ENCODE data around the gene ACP2.
A peak's percentile ranks its signal among the peaks of the same experiment; 100 is the strongest.

Gene ACP2

DNA sequence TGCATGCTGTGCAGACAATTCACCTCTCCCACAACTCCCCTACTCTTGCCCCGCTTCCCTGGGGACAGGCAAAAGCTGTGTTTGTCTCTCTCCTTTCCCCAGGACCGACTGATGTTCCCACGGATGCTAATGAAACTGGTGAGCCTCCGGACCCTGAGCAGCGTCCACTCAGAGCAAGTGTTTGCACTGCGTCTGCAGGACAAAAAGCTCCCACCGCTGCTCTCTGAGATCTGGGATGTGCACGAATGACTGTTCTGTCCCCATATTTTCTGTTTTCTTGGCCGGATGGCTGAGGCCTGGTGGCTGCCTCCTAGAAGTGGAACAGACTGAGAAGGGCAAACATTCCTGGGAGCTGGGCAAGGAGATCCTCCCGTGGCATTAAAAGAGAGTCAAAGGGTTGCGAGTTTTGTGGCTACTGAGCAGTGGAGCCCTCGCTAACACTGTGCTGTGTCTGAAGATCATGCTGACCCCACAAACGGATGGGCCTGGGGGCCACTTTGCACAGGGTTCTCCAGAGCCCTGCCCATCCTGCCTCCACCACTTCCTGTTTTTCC lies 19.9 kb upstream of the ACP2 start:
- no peak for DNase-seq

- no peak for DNase-seq
Observed at GRCh38 chr11:47267876-47268275, 19.3 kb upstream of the ACP2 start.

DNA sequence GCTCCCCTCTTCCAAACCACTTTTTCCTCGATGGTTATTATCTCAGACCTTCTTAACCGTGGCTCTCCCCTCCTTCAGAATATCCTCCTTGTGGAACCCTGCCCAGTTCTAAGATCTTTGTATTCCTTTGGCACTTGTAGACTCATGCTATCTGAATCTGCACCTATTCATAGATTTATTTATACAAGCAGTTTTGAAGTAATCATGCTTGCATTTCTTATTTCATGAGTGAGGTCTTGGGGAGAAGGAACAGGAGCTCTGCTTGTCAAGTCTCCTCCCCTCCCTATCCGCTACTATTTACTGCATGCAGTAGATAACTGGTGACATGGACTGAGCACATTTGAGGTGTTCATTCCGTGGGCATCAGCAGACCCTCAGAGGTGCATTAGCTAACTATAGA lies 15.9 kb upstream of the ACP2 start:
- no peak for DNase-seq

DNA sequence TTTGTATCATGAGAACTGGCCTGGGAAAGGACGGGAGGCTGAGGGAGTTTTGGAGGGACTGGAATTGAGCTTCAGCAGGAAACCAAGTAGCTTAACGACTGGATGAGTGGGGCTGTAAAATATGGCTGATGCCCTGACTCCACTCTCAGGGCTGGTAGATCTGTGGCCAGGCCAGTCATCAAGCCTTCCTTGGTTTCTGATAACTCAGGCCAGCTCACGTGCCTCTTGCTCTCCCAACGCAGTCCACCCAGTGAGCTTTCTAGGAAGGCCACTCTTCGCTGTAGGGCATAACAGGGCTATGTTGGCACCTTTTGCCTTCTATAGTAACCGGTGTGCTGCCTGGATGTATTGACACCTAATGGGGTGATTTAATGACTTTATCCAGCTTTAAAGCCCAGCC lies 15.5 kb upstream of the ACP2 start:
- no peak for DNase-seq

GRCh38 chr11:47261291-47261800 lies 12.7 kb upstream of the ACP2 start:
- DNase-seq, result no peak

DNA sequence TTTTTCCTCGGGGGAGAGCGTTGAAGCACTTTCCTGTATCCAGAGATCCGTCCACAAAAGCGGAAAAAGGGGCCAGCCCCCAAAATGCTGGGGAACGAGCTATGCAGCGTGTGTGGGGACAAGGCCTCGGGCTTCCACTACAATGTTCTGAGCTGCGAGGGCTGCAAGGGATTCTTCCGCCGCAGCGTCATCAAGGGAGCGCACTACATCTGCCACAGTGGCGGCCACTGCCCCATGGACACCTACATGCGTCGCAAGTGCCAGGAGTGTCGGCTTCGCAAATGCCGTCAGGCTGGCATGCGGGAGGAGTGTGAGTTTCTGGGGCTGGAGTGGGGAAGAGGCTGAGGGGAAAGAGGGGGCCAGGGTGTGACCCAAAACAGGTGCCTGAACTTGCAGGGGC lies 11.8 kb upstream of the ACP2 start:
- DNase-seq, result no peak

GRCh38 chr11:47259232-47259977 lies 10.8 kb upstream of the ACP2 start:
- DNase-seq, result peak; percentile 46

DNA sequence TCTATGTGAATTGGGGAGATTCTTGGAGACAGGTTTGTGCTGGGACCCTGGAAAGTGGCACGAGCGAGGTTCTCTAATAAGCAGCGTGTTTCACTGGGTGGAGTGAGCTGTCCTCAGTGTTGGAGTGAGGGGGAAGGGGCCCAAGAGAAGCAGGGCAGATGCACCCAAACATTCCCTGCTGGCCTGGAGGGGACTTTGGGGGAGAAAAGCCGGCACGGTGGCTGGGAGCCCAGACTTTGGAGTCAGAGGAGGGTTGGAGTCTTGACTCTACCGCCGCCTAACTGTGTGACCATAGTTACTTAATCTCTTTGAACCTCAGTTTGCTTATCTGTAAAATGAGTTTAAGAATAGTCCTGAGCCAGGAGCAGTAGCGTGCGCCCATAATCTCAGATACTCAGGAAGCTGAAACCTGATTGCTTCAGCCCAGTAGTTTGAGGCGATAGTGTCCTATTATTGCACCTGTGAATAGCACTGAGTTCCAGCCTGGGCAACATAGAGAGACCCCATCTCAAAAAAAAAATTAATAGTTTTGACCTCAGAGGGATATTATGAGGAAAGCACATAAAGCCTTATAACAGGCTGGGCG lies 9.8 kb upstream of the ACP2 start:
- no peak for DNase-seq

- no peak for DNase-seq
Observed at GRCh38 chr11:47257517-47258316, 9.1 kb upstream of the ACP2 start, which contains the start of gene NR1H3. Gene NR1H3 (plus strand): TSS chr11:47257996. CDS start chr11:47259217, 1,221 bp downstream.

- no peak for DNase-seq
Observed at GRCh38 chr11:47257177-47257516, 8.5 kb upstream of the ACP2 start.

DNA sequence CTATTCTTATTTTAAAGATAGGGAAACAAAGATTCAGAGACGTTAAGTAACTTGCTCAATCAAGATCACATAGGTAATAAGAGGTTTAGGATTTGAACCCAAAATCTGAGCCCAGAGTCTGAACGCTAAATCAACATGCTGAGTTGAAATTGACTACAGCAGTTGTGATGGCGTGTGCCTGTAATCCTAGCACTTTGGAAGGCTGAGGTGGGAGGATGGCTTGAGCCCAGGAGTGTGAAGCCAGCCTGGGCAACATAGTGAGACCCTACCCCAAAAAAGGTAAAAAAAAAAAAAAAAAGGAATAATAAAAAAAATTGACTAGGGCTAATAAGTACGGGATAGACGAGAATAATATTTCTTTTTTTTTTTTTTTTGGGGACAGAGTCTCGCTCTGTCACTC lies 7.8 kb upstream of the ACP2 start:
- no peak for DNase-seq

DNA sequence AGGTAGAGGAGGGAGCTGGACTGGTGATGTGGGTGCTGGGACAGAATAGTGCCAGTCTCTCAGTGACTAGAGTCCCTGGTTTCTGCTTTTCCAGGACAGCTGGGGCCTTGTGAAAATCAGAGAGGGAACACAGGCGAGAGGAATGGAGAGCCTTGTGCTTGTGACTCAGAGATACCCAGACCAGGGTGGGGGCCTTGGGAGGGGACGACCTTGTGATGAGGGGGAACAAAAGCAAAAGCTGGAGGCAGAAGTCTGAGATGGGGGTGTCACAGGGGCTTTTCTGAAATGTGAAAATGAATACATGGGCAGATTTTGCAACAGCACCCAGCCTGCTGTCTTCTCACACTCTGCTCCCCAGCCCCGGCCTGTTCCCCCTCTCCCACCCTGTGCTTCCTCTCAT lies 5.8 kb upstream of the ACP2 start:
- DNase-seq, result no peak

DNA sequence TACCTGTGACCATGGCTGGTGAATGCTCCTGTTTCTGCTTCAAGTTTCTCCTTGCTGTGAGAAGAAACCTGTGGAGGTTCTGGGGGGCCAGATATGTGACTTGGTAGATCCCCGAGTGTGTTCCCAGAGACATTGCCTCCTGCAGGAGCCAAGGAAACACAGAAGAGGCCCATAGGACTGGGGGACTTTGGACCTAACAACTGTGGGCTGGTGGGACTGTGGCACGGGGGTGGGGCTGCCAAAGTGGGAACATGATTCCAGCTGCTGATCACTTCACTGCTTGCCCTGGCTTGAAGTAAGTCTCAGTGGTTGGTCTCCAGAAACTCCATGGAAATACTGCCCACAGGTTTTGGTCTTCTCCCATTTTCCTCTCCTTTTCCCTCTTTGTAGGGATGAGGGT lies 5.0 kb upstream of the ACP2 start:
- DNase-seq, result no peak

- no peak for DNase-seq
Observed at GRCh38 chr11:47251751-47252150, 3.1 kb upstream of the ACP2 start.

DNA sequence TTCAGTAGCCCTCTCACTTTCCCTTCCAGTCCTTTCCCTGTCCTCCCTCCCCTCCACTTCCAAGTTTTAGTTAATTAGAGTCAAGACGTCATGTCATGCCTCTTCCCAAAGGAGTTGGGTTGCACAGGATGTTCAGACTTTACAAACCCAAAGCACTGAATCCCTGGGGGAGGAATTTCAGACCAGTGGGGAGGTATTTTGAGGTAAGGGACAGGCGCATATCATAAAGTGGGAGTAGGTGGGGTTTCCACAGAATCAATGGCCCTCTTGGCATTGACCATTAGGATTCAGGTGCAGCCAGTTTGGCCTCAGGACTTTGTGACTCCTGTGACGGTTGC lies 733 bp upstream of the ACP2 start:
- DNase-seq, result no peak

DNA sequence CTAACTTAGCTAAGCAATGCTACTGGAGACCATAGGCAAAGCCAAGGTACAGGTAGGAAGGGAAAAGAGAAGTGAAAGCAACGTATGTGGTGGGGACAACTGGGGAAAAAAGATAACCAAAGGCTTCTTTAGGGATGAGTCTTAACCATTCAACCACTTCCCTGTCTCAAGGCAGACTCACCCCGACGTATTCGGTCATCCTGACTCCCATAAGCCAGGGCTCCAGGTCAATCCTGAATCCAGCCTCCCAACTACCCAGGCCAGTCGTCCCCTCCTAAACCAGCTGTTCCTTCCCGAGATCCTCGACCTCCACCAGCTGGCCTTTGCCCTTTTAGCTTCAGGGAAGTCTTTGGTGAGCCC lies 330 bp downstream of the ACP2 start:
- no peak for DNase-seq

- DNase-seq, result no peak
Observed at GRCh38 chr11:47247502-47247901, 1.1 kb downstream of the ACP2 start.

DNA sequence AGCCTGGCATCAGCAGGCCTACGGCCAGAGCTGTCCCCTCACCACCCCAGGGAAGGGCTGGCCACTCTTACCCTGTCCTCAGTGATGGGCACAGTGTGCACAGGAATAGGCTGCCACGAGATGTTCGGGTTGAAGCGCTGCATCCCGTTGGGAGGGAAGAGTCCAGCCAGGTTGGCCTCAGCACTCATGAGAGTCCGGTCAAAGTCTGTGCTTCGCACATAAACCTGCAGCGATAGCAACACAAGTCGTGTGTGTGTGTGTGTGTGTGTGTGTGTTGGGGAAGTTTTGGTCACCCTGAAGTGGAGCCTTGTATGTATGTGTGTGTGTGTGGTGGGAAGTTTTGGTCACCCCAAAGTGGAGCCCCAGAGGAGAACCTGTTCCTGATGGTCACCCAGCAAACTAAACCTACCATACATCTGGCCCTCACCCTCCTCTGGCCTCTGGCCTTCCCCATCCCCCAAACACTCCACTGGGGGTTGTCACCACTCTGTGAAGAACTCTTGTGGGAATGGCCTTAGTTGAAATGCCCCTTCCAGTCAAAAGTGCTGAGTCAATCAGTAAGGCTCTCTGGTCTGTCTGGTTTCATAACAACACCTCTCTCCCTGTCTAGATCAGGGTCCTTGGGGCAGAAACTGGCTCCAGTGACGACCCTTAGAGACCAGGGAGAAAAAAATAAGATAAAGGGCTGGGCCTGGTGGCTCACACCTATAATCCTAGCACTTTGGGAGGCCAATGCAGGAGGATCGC lies 2.8 kb downstream of the ACP2 start:
- DNase-seq, result no peak

DNA sequence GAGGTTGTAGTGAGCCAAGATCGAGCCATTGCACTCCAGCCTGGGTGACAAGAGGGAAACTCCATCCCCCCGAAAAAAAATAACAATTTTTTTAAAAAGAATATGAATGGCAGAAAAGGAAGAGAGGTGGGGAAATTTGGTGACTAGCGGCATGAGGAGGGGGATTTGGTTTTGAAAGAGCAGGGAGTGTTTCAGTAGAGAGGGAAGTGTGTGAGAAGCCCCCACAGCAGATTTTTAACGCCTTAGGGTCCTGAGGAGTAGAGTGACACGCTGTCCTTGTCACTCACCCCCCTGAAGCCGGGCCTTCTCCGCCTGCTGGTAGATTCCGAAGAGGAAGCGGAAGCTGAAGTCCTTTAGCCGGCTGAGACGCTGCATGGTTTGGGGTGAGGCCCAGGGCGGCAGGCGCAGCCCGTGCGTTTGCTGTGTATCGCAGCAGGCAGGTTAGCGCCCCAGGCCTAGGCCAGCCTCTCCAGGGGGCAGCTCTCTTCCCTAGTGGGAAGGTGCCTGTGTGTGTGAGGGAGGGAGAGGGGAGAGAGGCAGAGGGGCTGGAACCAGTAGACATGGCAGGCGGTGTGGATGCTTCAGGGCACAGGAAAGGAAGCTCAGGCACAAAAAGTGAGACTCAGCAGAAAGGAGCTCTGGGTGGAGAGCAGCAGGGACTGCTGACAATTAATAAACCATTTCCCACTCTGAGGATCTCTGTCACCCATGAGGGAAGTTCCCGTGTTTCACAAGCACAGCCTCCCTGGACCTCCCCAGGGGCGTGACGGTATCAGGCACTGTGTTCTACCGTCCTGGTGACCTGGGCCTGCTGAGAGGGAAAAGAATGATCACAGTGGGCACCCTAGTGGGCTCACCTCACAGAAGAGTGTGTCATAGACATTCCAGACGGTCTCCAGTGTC lies 3.9 kb downstream of the ACP2 start:
- DNase-seq, result no peak

DNA sequence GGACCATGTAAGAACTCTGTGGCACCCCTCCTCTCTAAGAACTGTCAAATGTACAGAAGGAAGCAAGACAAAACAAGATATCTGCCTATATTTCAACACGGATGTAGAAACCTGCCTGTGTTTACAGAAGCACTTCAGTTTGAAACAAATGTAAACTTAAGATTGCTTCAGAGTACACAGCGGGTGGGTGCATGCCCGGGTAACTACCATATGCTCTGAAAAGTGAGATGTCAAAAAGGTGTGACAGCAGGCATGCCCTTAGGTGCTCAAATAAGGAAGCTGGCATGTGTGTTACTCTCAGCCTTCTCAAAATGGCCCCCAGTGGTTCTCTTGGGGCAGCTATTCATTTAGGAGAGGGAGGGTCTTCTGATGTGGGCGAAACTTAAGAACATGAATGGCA lies 5.2 kb downstream of the ACP2 start:
- DNase-seq, result no peak

- no peak for DNase-seq
Observed at GRCh38 chr11:47242596-47243192, 5.9 kb downstream of the ACP2 start.

Measured in stimulated activated CD4-positive, alpha-beta T cell treated with anti-CD3 and anti-CD28 coated beads, Interleukin-4, amount 100 ng/mL, for 1 hour (primary cell).